GM13976 (cell line): Measurements from ENCODE around the gene SYNPR.

Experiments
- DNase-seq: peaks from one replicate; pipeline ENCODE4 v3.0.0; 2012; ENCODE audit warnings: low spot score
- in situ Hi-C: fragments of 300-500 bp; cut with MboI; formaldehyde crosslinking; loops from one replicate; pipeline ENCODE4 v1.12.0; 2022; ENCODE audit warnings: low sequenced_read_pairs, mixed read lengths, inconsistent platforms; ENCODE audit not compliant: unreplicated experiment
- TF ChIP-seq, protein P1 (sequence below): IDR thresholded peaks from 2 replicates; pipeline ENCODE4 v1.5.1; 2012; ENCODE audit warnings: borderline replicate concordance, mild to moderate bottlenecking; ENCODE audit not compliant: insufficient read depth; ENCODE audit errors: extremely low read depth, missing control alignments, control extremely low read depth

SYNPR gene

DNA sequence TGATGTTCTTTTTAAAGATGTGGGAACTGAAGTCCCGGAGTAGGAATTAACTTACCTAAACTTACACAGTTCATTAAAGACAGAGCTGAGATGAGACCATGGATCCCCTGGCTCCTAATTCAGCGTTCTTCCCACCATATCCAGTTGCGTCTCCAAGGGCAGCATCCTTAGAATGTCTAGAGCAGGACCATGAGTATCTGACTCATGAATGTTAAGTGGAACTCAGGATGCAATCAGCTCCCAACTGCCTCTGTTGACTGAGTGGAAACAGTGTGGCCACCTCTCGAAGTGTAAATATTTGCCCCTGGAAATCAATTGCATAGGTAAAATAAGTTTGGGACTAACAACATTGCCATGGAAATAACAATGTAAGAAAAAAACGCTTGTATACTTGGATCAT lies 376.8 kb downstream of the SYNPR start:
- in situ Hi-C loops = no loop called here
- TF ChIP-seq, protein P1, sequence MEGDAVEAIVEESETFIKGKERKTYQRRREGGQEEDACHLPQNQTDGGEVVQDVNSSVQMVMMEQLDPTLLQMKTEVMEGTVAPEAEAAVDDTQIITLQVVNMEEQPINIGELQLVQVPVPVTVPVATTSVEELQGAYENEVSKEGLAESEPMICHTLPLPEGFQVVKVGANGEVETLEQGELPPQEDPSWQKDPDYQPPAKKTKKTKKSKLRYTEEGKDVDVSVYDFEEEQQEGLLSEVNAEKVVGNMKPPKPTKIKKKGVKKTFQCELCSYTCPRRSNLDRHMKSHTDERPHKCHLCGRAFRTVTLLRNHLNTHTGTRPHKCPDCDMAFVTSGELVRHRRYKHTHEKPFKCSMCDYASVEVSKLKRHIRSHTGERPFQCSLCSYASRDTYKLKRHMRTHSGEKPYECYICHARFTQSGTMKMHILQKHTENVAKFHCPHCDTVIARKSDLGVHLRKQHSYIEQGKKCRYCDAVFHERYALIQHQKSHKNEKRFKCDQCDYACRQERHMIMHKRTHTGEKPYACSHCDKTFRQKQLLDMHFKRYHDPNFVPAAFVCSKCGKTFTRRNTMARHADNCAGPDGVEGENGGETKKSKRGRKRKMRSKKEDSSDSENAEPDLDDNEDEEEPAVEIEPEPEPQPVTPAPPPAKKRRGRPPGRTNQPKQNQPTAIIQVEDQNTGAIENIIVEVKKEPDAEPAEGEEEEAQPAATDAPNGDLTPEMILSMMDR = no peak
- DNase-seq = no peak

DNA sequence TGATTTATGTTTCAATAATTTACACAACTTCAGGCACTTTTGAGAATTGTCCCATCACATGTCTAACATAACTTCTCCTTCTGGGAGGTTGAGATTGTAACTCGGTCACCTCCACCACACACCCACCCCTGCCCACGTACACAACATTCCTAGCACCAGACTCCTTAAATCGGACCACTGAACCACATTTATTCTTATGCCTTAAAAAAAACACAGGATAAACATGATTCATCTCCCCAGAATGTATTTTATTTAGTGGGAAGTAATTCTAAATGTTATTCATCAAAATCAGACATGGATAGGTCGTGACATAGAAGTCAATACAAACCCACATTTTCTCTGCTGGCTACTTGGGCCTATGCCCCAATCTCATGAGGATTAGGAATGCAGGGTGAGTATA lies 377.4 kb downstream of the SYNPR start:
- TF ChIP-seq, protein P1 = no peak
- DNase-seq = no peak
- in situ Hi-C loops = no loop called here

DNA sequence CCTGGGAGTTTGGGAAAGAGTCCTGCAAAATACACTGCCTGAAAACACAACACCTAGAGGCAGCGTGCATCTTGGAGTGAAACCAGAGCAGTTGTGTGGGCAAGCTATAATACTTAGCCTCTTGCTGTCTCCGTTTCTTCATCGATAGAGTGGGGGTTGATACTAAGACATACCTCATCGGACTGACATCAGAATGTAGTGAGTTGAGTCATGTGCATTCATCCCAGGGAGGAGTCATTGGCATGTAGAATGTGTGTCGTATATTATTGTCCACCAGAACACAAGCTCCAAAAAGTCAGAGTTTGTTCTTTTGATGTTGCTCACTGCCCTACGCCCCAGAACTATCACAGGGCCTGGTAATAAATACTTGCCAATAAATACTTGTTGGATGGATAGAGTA lies 378.7 kb downstream of the SYNPR start:
- TF ChIP-seq, protein P1 = no peak
- DNase-seq = no peak
- in situ Hi-C loops = no loop called here

DNA sequence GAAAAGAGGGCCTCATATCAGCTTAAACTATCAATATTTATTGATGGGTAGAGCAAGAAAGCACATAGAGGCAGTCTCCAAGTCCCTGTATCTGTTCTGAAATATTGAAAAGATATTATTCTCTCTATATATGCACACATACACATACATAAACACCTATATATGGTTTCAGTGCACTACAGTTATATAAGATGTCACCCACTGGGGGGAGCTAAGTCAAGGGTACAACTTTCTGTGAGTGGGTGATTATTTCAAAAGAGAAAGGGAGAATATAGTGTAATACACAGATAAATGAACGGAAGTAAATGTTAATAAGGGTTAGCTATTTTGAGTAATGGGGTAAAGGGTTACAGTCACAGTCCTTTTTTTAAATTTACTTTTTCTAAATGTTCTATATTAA lies 383.1 kb downstream of the SYNPR start:
- no peak for DNase-seq
- in situ Hi-C loops = no loop called here
- TF ChIP-seq, protein P1 = no peak

DNA sequence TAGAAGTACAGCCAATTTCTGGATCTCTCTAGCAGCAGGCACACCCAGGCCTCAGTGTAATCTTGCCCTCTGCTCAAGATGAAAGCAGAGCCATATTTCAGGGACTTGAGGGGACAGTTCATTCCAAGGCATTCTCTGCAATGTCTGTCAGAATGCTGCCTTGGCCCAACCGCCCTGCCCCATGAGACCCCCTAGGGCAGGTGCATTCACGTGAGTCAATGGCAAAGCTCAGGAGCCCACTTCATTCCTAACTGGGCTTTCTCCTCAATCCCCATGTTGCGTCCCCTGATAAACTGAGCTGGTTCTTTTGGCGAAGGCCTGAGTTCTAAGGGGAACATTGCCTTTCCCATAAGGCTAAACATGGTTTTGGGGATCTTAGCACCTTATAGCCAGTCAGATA lies 383.9 kb downstream of the SYNPR start:
- no peak for DNase-seq

DNA sequence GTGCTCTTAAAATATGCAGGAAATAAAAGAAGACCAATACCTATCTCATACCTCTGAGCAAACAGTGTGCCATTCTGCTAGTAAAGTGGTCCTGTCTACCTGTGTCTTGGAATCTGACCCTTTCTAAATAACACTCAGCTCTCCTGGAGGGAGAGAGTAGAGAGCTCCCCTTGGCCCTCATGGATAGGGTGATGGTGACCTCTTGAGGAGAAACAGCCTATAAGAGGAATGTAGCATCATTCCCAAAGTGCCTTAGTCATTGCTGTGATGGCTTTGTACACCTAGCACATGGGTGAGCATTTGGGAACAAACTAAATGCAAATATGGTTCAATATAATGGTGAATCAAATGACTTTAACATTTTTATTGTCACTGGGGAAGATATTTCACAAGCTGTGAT lies 384.4 kb downstream of the SYNPR start:
- DNase-seq = no peak
- in situ Hi-C loops = no loop called here
- TF ChIP-seq, protein P1 = no peak

More for the DNA sequence above, 383.9 kb downstream of the SYNPR start:
- in situ Hi-C loops = no loop called here
- TF ChIP-seq, protein P1 = no peak
